T-helper 2 cell treated with Interferon-gamma antibody and Interleukin-4, amounts not matched to agents 5 μg/mL and 100 μg/mL, for 36 hours (primary cell): ENCODE results near the gene ESF1.

Experiments used
- DNase-seq: peaks from one replicate; pipeline ENCODE4 v3.0.0; 2021; ENCODE audit warnings: low spot score
- H3K27ac Mint-ChIP-seq: one replicate; pipeline ENCODE4 v1.8.0; 2021; ENCODE audit warnings: mild to moderate bottlenecking, mixed read lengths
- H3K27me3 Mint-ChIP-seq: one replicate; pipeline ENCODE4 v1.8.0; 2021; ENCODE audit warnings: low read depth, mixed read lengths
- H3K36me3 Mint-ChIP-seq: one replicate; pipeline ENCODE4 v1.8.0; 2021; ENCODE audit warnings: low read depth, mixed read lengths
- H3K4me1 Mint-ChIP-seq: one replicate; pipeline ENCODE4 v1.8.0; 2021; ENCODE audit warnings: low read depth, mixed read lengths
- H3K4me3 Mint-ChIP-seq: one replicate; pipeline ENCODE4 v1.8.0; 2022; ENCODE audit warnings: mild to moderate bottlenecking, moderate library complexity, mixed read lengths
- H3K9me3 Mint-ChIP-seq: one replicate; pipeline ENCODE4 v1.8.0; 2021; ENCODE audit warnings: mixed read lengths

Gene ESF1

GRCh38 chr20:13671512-13671911 is 113.2 kb downstream of the ESF1 start:
- Mint-ChIP-seq H3K4me3 (no peak overlapping the region), H3K36me3 (no peaks in the 10 kb centered on the region), H3K4me1 (no peaks in the 10 kb centered on the region), H3K27me3 (peaks cover 3% of the 10 kb centered on the region), H3K27ac (no peak overlapping the region), H3K9me3 (no peaks in the 10 kb centered on the region)
- no peak for DNase-seq

DNA sequence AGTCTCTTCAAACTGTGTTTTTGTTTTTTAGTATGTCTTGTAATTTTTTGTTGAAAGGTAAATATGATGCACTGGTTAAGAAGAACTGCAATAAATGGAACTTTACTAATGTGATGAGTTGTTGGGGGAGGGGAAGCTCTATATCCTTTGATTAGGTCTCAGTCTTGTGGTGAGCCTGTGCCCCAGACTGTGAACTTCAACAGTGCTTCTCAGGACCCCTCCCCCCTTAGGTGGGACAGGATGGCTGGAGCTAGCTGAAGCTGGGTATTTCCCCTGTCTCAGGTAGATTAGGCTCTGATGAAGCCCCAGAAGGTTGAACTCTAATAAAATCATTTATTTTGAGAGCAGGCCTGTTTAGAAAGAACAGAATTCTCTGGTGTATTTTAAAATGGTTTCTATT is 114.6 kb downstream of the ESF1 start:
- H3K27me3 Mint-ChIP-seq = peaks cover 3% of the 10 kb centered on the region
- no peaks in the 10 kb centered on the region for H3K9me3 Mint-ChIP-seq
- H3K4me1 Mint-ChIP-seq = no peaks in the 10 kb centered on the region
- no peak overlapping the region for H3K27ac Mint-ChIP-seq
- no peaks in the 10 kb centered on the region for H3K36me3 Mint-ChIP-seq
- DNase-seq = no peak
- no peak overlapping the region for H3K4me3 Mint-ChIP-seq

GRCh38 chr20:13665709-13666395 is 118.9 kb downstream of the ESF1 start:
- no peak for DNase-seq
- Mint-ChIP-seq H3K4me1 (no peaks in the 10 kb centered on the region), H3K27me3 (peaks cover 3% of the 10 kb centered on the region), H3K27ac (no peak overlapping the region), H3K4me3 (no peak overlapping the region), H3K9me3 (no peaks in the 10 kb centered on the region), H3K36me3 (no peaks in the 10 kb centered on the region)
